HCT116 (cell line): ENCODE results near the gene KNSTRN.

Source experiments
- ATF3 ChIP-seq: IDR thresholded peaks from 2 replicates; pipeline ENCODE4 v1.6.1; 2012
- CTCF ChIP-seq, 3 experiments: fragments of 200-600 bp in 1 of 3; sonication (generic) in 1 of 3; IDR thresholded peaks in 2 of 3; conservative IDR thresholded peaks in 1 of 3; 2 replicates each; pipeline ENCODE4 v1.5.1; 2012 to 2017; ENCODE audit warnings: low read depth in 2 of 3, low read length in 2 of 3, antibody characterized with exemption in 1 of 3, borderline replicate concordance in 1 of 3, control low read depth in 1 of 3, mild to moderate bottlenecking in 1 of 3, mixed read lengths in 1 of 3, mixed run types in 1 of 3, moderate library complexity in 1 of 3; ENCODE audit not compliant: insufficient read depth in 1 of 3
- EGR1 ChIP-seq: IDR thresholded peaks from 2 replicates; pipeline ENCODE4 v1.6.1; 2012; ENCODE audit warnings: low read depth
- POLR2A ChIP-seq: IDR thresholded peaks from 2 replicates; pipeline ENCODE4 v1.7.0; 2011; ENCODE audit warnings: borderline replicate concordance; ENCODE audit not compliant: insufficient read depth, insufficient read length; ENCODE audit errors: extremely low read depth
- POLR2AphosphoS5 ChIP-seq: IDR thresholded peaks from 2 replicates; pipeline ENCODE4 v1.6.1; 2011; ENCODE audit warnings: mild to moderate bottlenecking, low read depth, low read length, moderate library complexity
- RAD21 ChIP-seq: IDR thresholded peaks from 2 replicates; pipeline ENCODE4 v1.6.1; 2012; ENCODE audit warnings: low read depth, mild to moderate bottlenecking
- SIN3A ChIP-seq: IDR thresholded peaks from 2 replicates; pipeline ENCODE4 v1.6.1; 2012; ENCODE audit warnings: low read depth
- SRF ChIP-seq: IDR thresholded peaks from 2 replicates; pipeline ENCODE4 v1.6.1; 2012; ENCODE audit warnings: low read depth

GRCh38 chr15:40334941-40335795 lies 47.4 kb upstream of the KNSTRN start:
- TF ChIP-seq POLR2A (no peak), CTCF (IDR thresholded peaks at IDR 0.05 in 2 of 3, conservative IDR thresholded peaks at IDR 0.05 in 1 of 3; ENCODE audit: borderline replicate concordance in 1 of 3, insufficient read depth in 1 of 3, low read depth in 2 of 3, low read length in 2 of 3) (no peak), ATF3 (no peak), EGR1 (no peak), SIN3A (no peak), RAD21 (no peak), POLR2AphosphoS5 (no peak), SRF (no peak)
